Vagina (tissue), 2 donors: Measurements from ENCODE around the gene INO80E. TPM values are rescaled to one million over a fixed set of nuclear protein-coding genes. Genes with fewer than 3 reads are reported as not detected.
A peak's percentile ranks its signal among the peaks of the same experiment; 100 is the strongest.
"Not testable (repeated sequence)": the region's sequence is repeated elsewhere in the genome, so short reads cannot be mapped to it uniquely, and the experiment has no call there.

Experiments
- DNase-seq, 2 donors: peaks; one replicate each; pipeline ENCODE4 v3.0.0-alpha.2; 2017; ENCODE audit errors: extremely low spot score in 2 of 2
- H3K27ac ChIP-seq: fragments of 200-600 bp; sonication (generic); one replicate; pipeline ENCODE4 v1.5.1; 2019
- H3K27me3 ChIP-seq: fragments of 200-600 bp; sonication (generic); one replicate; pipeline ENCODE4 v1.5.1; 2019
- H3K36me3 ChIP-seq, 2 donors: fragments of 200-600 bp; sonication (generic); one replicate each; pipeline ENCODE4 v1.5.1; 2017 to 2019
- H3K4me1 ChIP-seq: fragments of 200-600 bp; sonication (generic); one replicate; pipeline ENCODE4 v1.5.1; 2019
- H3K4me3 ChIP-seq, 2 donors: fragments of 200-600 bp; sonication (generic); 1 replicate in 1 of 2; 2 replicates in 1 of 2; pipeline ENCODE4 v1.5.1; 2016 to 2019
- H3K9me3 ChIP-seq: fragments of 200-600 bp; sonication (generic); one replicate; pipeline ENCODE4 v1.5.1; 2019
- CTCF ChIP-seq, 3 experiments: fragments of 450-650 bp in 2 of 3; fragments of 200-600 bp in 1 of 3; sonication (generic) in 1 of 3; IDR thresholded peaks; one replicate each; pipeline ENCODE4 v1.5.1; 2017 to 2019; ENCODE audit warnings: antibody characterized with exemption in 3 of 3, mild to moderate bottlenecking in 2 of 3, moderate library complexity in 2 of 3
- POLR2A ChIP-seq, 2 donors: fragments of 450-650 bp; IDR thresholded peaks; one replicate each; pipeline ENCODE4 v1.6.1; 2017; ENCODE audit warnings: antibody characterized with exemption in 2 of 2, mild to moderate bottlenecking in 2 of 2, moderate library complexity in 2 of 2
- POLR2AphosphoS5 ChIP-seq, 2 donors: sonication (generic); formaldehyde crosslinking; IDR thresholded peaks; one replicate each; pipeline ENCODE4 v1.9.0; 2017; ENCODE audit warnings: antibody characterized with exemption in 2 of 2, mild to moderate bottlenecking in 2 of 2, low read depth in 1 of 2; ENCODE audit not compliant: insufficient read depth in 1 of 2
- intact Hi-C: fragments of 100-400 bp; cut with DNase I; formaldehyde crosslinking; loops from one replicate; pipeline ENCODE4 v1.15.1; 2023
- total RNA-seq: library from RNA; depleted of rRNA; stranded (reverse); fragments of >200 nt; gene quantifications from one replicate; pipeline ENCODE4 v1.2.3, GENCODE V29; 2016

The INO80E gene
- total RNA-seq, 1 donor from 2014 or later: 32.7 TPM

GRCh38 chr16:30031477-30031918 is 35.5 kb downstream of the INO80E start:
- DNase-seq: no peak
- Histone ChIP-seq H3K9me3 (no peaks in the 10 kb centered on the region), H3K4me1 (peaks cover 9% of the 10 kb centered on the region), H3K27me3 (peaks cover 7% of the 10 kb centered on the region), H3K36me3 (no peaks in the 10 kb centered on the region), H3K4me3 (no peak overlapping the region), H3K27ac (no peak overlapping the region)
- intact Hi-C loops: no loop called here
- TF ChIP-seq CTCF (IDR thresholded peaks at IDR 0.05) (no peak), POLR2AphosphoS5 (IDR thresholded peaks at IDR 0.05; ENCODE audit: insufficient read depth in 1 of 2, low read depth in 1 of 2) (no peak), POLR2A (IDR thresholded peaks at IDR 0.05) (no peak)

GRCh38 chr16:30032083-30032819 is 36.2 kb downstream of the INO80E start:
- H3K27me3 ChIP-seq: peaks cover 7% of the 10 kb centered on the region
- TF ChIP-seq CTCF (IDR thresholded peaks at IDR 0.05) (peak in 1 of 3 experiments; percentile 28), POLR2AphosphoS5 (IDR thresholded peaks at IDR 0.05; ENCODE audit: insufficient read depth in 1 of 2, low read depth in 1 of 2) (no peak), POLR2A (IDR thresholded peaks at IDR 0.05) (no peak)
- peaks cover 9% of the 10 kb centered on the region for H3K4me1 ChIP-seq
- no peaks in the 10 kb centered on the region for H3K36me3 ChIP-seq
- H3K27ac ChIP-seq: no peak overlapping the region
- no peak overlapping the region for H3K4me3 ChIP-seq
- DNase-seq: no peak
- intact Hi-C loops: no loop called here
- H3K9me3 ChIP-seq: no peaks in the 10 kb centered on the region

- H3K27me3 ChIP-seq: peaks cover 7% of the 10 kb centered on the region
- intact Hi-C loops: no loop called here
- H3K27ac ChIP-seq: no peak overlapping the region
- H3K36me3 ChIP-seq: no peaks in the 10 kb centered on the region
- H3K4me1 ChIP-seq: peaks cover 9% of the 10 kb centered on the region
- H3K9me3 ChIP-seq: no peaks in the 10 kb centered on the region
- no peak overlapping the region for H3K4me3 ChIP-seq
- DNase-seq: no peak
- TF ChIP-seq POLR2AphosphoS5 (IDR thresholded peaks at IDR 0.05; ENCODE audit: insufficient read depth in 1 of 2, low read depth in 1 of 2) (no peak), CTCF (IDR thresholded peaks at IDR 0.05) (no peak)
Measured at GRCh38 chr16:30033270-30033669, 37.2 kb downstream of the INO80E start.

- Histone ChIP-seq H3K27ac (no peak overlapping the region), H3K27me3 (no peaks in the 10 kb centered on the region), H3K9me3 (no peaks in the 10 kb centered on the region), H3K4me3 (no peak overlapping the region), H3K4me1 (no peaks in the 10 kb centered on the region), H3K36me3 (no peaks in the 10 kb centered on the region)
- TF ChIP-seq POLR2AphosphoS5 (IDR thresholded peaks at IDR 0.05; ENCODE audit: insufficient read depth in 1 of 2, low read depth in 1 of 2) (no peak), POLR2A (IDR thresholded peaks at IDR 0.05) (no peak), CTCF (IDR thresholded peaks at IDR 0.05) (no peak)
- no peak for DNase-seq
- intact Hi-C loops: no loop called here
Measured at GRCh38 chr16:30040221-30040620, 44.2 kb downstream of the INO80E start.

- H3K4me1 ChIP-seq, H3K4me3 ChIP-seq, H3K36me3 ChIP-seq, intact Hi-C loops, H3K9me3 ChIP-seq, H3K27ac ChIP-seq, H3K27me3 ChIP-seq, DNase-seq: not testable (repeated sequence)
Measured at GRCh38 chr16:30040690-30041089, 44.6 kb downstream of the INO80E start.
